ENCODE data around the gene TRIP10.

The TRIP10 gene

GRCh38 chr19:6725513-6726231, 13.8 kb upstream of the TRIP10 start:
- DNase-seq (ENCODE audit: low spot score): no peak

GRCh38 chr19:6728346-6728745, 11.1 kb upstream of the TRIP10 start:
- no peak for DNase-seq (ENCODE audit: low spot score)

- DNase-seq (ENCODE audit: low spot score): no peak
Measured at GRCh38 chr19:6729573-6730152, 9.8 kb upstream of the TRIP10 start.

GRCh38 chr19:6730153-6730804, 9.2 kb upstream of the TRIP10 start:
- DNase-seq (ENCODE audit: low spot score): peak; percentile 73

GRCh38 chr19:6730941-6731670, 8.4 kb upstream of the TRIP10 start:
- DNase-seq (ENCODE audit: low spot score): no peak

GRCh38 chr19:6731822-6732221, 7.7 kb upstream of the TRIP10 start:
- no peak for DNase-seq (ENCODE audit: low spot score)

- DNase-seq (ENCODE audit: low spot score): no peak
Measured at GRCh38 chr19:6732803-6733337, 6.6 kb upstream of the TRIP10 start.

GRCh38 chr19:6733338-6734095, 6.0 kb upstream of the TRIP10 start:
- DNase-seq (ENCODE audit: low spot score): no peak

- DNase-seq (ENCODE audit: low spot score): no peak
Measured at GRCh38 chr19:6734096-6734696, 5.3 kb upstream of the TRIP10 start.

- no peak for DNase-seq (ENCODE audit: low spot score)
Measured at GRCh38 chr19:6735181-6735911, 4.1 kb upstream of the TRIP10 start.

GRCh38 chr19:6736169-6736916, 3.1 kb upstream of the TRIP10 start:
- DNase-seq (ENCODE audit: low spot score): peak; percentile 62

- DNase-seq (ENCODE audit: low spot score): no peak
Measured at GRCh38 chr19:6736917-6737283, 2.6 kb upstream of the TRIP10 start.

- peak; percentile 99 for DNase-seq (ENCODE audit: low spot score)
Measured at GRCh38 chr19:6737284-6737872, 2.1 kb upstream of the TRIP10 start, which contains the start of gene GPR108. Gene GPR108 (minus strand): TSS chr19:6737580. CDS start chr19:6737576, 4 bp downstream.

GRCh38 chr19:6737873-6738786, 1.4 kb upstream of the TRIP10 start:
- peak; percentile 87 for DNase-seq (ENCODE audit: low spot score)

- no peak for DNase-seq (ENCODE audit: low spot score)
Measured at GRCh38 chr19:6738787-6739389, 592 bp upstream of the TRIP10 start.

GRCh38 chr19:6739883-6740588, 556 bp downstream of the TRIP10 start:
- no peak for DNase-seq (ENCODE audit: low spot score)

All from hematopoietic multipotent progenitor cell treated with erythropoietin and hydrocortisone succinate and interleukin-3 and kit ligand, for 17 days (in vitro differentiated cells).